22Rv1 (cell line): ENCODE data around the gene GCM1.

ENCODE experiments used
- H3K27ac ChIP-seq: fragments of 450-650 bp; 2 replicates; pipeline ENCODE4 v1.5.1; 2017
- CTCF ChIP-seq: fragments of 450-650 bp; IDR thresholded peaks from 2 replicates; pipeline ENCODE4 v1.5.1; 2017; ENCODE audit warnings: mild to moderate bottlenecking
- ZFX ChIP-seq: fragments of 450-650 bp; IDR thresholded peaks from 2 replicates; pipeline ENCODE4 v1.6.1; 2017; ENCODE audit warnings: antibody characterized with exemption, borderline replicate concordance

GCM1 gene

GRCh38 chr6:53119772-53120409, 28.8 kb downstream of the GCM1 start:
- TF ChIP-seq ZFX (no peak), CTCF (no peak)
- no peak overlapping the region for H3K27ac ChIP-seq

GRCh38 chr6:53119349-53119748, 29.3 kb downstream of the GCM1 start:
- no peak overlapping the region for H3K27ac ChIP-seq
- TF ChIP-seq ZFX (no peak), CTCF (no peak)

- H3K27ac ChIP-seq = no peak overlapping the region
- TF ChIP-seq ZFX = no peak
- no peak for TF ChIP-seq CTCF
Observed at GRCh38 chr6:53115741-53116140, 32.9 kb downstream of the GCM1 start.

- no peak overlapping the region for H3K27ac ChIP-seq
- no peak for TF ChIP-seq ZFX
- TF ChIP-seq CTCF = no peak
Observed at GRCh38 chr6:53115113-53115512, 33.5 kb downstream of the GCM1 start.

- peak overlapping the region; percentile 83 for H3K27ac ChIP-seq
- TF ChIP-seq ZFX = no peak
- TF ChIP-seq CTCF = no peak
Observed at GRCh38 chr6:53113742-53114141, 34.9 kb downstream of the GCM1 start.

GRCh38 chr6:53112871-53113270, 35.8 kb downstream of the GCM1 start:
- TF ChIP-seq ZFX = no peak
- no peak for TF ChIP-seq CTCF
- H3K27ac ChIP-seq = peak overlapping the region; percentile 83

GRCh38 chr6:53112404-53112803, 36.2 kb downstream of the GCM1 start:
- no peak for TF ChIP-seq CTCF
- H3K27ac ChIP-seq = peak overlapping the region; percentile 83
